CD4-positive, alpha-beta T cell treated with Interleukin-1 beta for 1 hour (primary cell): ENCODE data around the gene AIG1.
"Not testable (repeated sequence)": the region's sequence is repeated elsewhere in the genome, so short reads cannot be mapped to it uniquely, and the experiment has no call there.

Source experiments
- DNase-seq, 2 donors: peaks; one replicate each; pipeline ENCODE4 v3.0.0-alpha.2; 2020 to 2022

The AIG1 gene

DNA sequence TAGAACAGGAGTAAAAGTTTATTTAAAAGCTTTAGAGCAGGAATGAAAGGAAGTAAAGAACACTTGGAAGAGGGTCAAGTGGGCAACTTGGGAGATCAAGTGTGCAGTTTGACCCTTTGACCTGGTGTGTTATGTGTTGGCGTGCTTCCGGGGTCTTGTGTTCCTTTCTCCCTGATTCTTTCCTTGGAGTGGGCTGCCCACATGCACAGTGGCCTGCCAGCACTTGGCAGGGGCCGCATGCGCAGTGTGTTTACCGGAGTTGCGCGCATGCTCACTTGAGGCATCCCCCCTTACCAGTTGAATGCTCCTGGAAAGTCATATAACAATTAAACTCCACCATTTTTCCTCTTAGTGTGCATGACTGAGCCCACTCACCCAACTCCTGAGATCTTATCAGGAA is 229.5 kb downstream of the AIG1 start:
- DNase-seq = no peak

DNA sequence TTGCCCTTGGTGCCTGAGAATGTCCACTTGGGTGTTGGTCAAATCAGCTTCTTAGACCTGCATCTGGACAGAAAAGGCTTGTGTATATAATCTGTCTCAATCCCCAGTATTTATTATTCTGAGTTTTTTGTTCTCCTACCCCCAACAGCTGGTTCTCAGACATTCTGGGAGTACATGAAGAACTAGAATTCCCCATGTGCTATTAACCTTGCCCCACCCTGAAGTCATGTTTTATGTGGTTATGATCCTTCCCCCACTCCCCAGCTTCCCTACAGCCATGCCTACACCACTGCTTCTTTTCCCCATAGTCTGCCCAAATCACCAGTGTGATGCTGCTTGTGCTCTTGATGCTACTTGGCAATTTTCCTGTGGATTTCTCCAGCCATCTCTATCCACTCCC is 232.8 kb downstream of the AIG1 start:
- no peak for DNase-seq

DNA sequence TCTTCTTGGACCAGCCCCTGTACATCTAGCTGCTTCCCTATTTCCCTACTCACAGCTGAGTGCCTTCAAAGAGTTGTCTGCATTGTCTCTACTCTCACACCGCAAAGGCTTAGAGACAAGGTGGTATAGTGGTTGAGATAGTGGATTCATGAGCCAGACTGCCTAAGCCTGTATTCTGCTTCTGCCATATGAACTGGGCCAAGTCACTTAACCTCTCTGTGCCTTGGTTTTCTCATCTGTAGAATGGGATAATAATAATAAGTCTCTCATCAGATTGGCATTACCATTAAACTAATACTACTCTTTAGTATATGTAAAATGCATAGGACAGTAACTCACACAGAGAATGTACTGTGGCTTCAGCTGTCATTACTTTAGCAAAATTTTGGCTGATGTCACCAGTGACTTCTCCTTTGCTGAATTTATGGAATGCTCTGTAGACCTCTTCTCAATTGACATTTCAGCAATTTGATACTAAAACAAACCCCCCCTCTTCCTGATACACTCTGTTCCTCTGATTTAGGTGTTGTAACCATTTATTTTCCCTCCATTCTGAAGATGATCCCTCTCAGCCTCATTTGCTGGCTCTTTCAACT is 233.7 kb downstream of the AIG1 start:
- no peak for DNase-seq

DNA sequence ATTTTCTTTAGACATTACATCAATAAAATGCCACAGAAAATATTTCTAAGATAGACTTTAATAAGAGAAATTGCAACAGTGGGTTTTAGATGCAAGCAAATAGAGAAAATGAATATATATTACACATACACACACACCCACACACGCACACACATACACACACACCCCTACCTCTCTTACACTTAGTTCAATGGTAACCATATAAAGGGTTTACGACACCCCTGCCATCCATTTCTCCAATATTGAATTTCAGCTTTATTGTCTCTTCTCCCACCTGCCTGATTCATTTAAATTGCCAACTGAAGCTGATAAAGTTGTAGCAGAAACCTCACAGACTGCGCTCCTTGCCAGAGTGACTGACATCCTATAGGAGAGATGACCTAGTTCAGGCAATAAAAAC is 235.2 kb downstream of the AIG1 start:
- DNase-seq = no peak

DNA sequence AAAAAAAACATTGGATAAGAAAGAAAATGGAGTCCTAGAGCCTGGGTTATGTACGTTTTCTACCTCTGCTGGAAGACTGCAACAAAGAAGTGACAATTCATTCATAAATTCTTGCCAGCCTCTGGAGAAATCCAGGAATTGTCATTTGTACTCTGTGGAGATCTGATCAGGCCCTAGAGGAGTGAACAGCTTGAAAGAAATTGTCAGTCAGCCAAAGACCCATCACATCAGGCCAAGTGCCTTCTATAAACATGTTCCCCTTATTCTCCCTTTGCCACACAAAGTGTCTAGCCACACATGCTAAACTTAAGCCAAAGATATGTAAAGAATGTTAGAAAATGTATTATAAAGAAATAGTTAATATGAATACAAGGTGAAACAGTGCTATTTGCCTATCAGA is 237.4 kb downstream of the AIG1 start:
- DNase-seq = no peak

DNA sequence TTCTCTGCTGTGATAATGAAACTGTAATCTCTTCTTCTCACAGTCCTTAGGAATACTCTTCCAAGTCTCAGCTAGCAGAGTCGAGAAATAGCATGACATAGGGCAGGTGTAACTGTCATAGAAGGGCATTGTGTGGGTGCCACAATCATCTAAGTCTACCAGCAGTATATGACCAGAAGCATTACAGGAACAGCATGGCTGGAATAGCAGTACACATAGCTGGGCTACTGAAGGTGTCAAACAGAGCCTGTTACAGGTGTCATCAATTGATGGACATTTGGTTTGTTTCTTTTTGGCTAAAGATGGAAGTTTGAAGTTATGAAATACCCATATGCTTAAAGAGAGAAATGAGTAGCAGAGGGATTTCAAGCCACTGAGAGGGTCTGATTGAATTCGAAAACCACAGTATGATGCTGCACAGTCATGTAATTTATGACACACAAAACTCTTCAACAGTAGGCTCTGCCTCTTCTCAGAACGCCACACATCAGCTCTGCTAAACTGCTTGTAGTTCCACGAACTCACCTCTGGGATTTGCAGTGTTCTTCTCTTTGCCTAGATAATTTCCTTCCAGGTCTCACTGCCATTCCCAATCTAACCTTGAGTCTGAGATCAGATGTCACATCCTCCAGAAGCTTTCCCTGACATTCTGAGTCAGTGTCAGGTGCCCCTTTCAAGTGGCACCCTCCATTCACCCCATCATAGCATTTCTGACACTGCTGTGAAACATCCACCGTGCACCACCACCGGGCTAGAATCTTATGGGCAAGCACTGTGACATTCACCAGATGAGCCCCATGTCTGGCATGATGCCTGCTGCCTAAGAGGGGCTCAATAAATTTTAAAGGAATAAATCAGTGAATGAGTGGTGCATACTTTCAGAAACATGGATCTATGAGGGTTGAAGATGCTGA is 238.8 kb downstream of the AIG1 start:
- DNase-seq = no peak

- no peak for DNase-seq
Measured at GRCh38 chr6:143301188-143301587, 240.5 kb downstream of the AIG1 start.

- DNase-seq = not testable (repeated sequence)
Measured at GRCh38 chr6:143307760-143308159, 247.1 kb downstream of the AIG1 start.

DNA sequence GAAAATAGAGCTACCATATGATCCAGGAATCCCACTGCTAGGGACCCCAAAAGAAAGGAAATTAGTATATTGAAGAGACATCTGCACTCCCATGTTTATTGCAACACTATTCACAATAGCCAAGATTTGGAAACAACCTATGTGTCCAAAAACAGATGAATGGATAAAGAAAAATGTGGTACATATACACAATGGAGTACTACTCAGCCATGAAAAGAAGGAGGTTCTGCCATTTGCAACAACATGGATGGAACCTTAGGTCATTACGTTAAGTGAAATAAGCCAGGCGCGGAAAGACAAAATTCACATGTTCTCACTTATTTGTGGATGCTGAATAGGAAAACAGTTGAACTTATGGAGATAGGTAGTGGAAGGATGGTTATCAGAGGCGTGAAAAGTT is 252.5 kb downstream of the AIG1 start:
- no peak for DNase-seq

GRCh38 chr6:143321491-143322086 is 260.9 kb downstream of the AIG1 start:
- no peak for DNase-seq

DNA sequence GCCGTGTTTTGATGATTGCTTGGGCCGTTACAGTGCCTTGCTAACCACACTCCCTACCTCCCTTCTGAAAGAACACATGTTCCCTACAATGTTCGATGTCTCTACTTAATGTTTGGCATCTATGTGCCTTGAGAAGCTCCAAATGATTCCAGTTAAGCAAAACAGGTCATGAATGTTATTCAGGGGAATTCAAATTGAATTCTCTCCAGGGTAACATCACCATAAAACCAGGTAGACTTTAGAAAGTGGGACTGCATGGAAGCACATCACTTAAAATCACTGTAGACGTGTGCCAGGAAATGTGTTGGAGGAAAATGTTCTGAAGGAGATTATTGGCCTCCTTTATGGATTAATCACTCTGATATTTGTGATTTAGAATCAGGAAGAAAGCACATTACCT is 261.7 kb downstream of the AIG1 start:
- DNase-seq = no peak

- DNase-seq = no peak
Measured at GRCh38 chr6:143323729-143324470, 263.2 kb downstream of the AIG1 start.

- no peak for DNase-seq
Measured at GRCh38 chr6:143325379-143326140, 264.9 kb downstream of the AIG1 start.

- no peak for DNase-seq
Measured at GRCh38 chr6:143328876-143329275, 268.2 kb downstream of the AIG1 start.

- no peak for DNase-seq
Measured at GRCh38 chr6:143329323-143329722, 268.6 kb downstream of the AIG1 start.

- DNase-seq = no peak
Measured at GRCh38 chr6:143331362-143331761, 270.7 kb downstream of the AIG1 start.

DNA sequence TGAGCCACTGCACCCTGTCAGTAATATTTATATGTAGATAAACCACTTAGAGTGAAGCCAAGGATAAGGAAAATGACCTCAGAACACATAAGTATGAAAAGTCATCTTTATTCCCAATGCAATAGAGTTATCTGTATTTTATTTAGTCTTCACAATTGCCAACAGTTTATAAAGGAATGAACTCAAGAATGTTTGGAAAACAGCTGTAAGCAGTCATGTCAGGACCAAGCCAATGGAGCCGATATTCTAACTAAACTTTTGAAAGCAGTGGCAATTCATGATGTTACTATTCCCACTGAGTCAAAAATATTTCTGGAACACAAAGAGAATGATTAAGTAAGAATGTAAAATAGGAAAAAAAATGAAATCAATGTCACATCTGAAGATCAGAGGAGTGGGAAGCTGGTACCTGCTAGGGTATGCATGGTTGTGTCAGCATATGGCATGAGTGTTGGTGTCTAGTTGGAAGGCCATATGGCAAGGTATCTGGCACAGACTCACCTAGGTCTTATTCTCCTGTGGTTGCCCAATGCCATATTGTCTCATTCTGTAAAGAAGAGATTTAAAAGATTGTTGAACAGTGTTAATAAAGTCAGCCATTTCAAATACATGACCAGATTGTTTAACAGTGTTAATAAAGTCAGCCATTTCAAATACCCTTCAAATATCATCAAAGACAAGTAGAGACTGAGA is 271.6 kb downstream of the AIG1 start:
- no peak for DNase-seq

DNA sequence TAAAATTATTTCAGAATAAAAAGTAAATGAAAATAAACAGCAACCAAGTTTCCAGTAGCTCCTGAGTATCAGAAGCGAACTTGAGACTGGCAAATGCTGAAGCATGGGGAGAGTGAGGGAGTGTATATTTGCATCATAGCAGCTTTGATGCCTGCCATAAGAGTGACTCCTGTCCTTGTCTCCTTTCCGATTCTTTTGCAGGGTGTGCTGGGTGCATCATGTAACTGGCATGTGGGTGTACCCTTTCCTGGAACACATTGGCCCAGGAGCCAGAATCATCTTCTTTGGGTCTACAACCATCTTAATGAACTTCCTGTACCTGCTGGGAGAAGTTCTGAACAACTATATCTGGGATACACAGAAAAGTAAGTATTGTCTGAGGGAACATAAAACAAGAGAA is 272.4 kb downstream of the AIG1 start:
- DNase-seq = no peak

DNA sequence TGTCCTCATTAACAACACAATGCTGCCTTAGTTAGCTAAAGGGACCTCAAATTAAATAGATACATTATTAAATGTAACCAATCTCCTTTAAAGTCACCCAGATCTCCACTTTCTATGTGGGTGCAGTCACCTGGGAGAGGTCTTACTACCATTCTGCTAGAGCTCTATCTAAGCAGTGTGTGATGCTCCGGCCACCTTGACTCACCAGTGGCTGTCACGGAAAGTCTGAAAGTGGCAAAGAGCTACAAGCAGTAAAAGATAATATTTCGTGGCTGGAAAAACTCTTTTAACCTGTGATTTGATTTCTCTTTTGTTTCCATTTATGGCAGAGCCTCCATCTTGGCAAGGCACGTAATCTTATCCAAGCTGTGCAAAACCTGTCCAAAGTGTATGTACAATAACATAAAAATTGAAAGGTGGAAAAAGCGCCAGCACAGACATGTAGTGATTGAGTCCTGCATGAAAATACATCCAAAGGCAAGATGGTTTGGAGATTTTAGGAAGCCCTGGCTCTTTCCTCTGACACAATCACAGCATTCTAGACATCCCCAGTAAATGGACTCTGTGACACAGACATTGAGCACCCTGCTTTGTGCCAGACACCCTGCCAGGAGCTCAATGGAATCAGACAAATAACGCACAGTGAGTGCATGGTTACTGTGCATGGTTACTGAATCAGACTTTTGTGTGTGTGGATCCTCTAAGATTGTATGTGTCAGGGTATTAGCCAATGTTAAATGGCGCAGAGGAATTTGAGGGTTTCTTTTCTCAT is 273.2 kb downstream of the AIG1 start:
- no peak for DNase-seq

DNA sequence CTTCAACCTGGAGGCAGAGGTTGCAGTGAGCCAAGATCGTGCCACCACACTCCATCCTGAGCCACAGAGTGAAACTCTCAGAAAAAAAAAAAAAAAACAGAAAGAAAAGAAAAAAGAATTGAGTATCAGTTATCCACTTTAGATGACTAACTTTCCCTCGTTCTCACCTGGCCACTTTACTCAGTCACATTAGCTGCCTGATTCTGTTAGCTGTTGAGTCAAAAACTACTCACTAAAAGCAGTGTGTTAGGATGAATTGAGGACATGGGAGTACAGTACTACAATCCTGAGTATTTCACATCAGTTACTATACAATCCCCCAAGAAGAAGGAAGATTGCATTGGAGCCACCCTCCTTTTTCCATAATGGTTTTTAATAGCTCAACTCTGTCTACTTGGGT is 275.2 kb downstream of the AIG1 start:
- DNase-seq = no peak
